RWPE2 (cell line): ENCODE data around the gene WWOX.

Source experiments
- ATAC-seq: fragments of 200-7000 bp; cut with Tn5 transposase; 3 replicates; pipeline ENCODE4 v1.9.1; 2021; ENCODE audit warnings: low read depth
- DNase-seq: peaks from one replicate; pipeline ENCODE4 v3.0.0-alpha.2; 2020; ENCODE audit warnings: low spot score
- H3K27ac ChIP-seq: fragments of 450-650 bp; 2 replicates; pipeline ENCODE4 v1.5.1; 2017; ENCODE audit warnings: mild to moderate bottlenecking; ENCODE audit not compliant: poor library complexity, severe bottlenecking
- H3K27me3 ChIP-seq: fragments of 250-450 bp; sonication (Bioruptor Pico); 2 replicates; pipeline ENCODE4 v1.5.1; 2021; ENCODE audit warnings: mild to moderate bottlenecking, moderate library complexity; ENCODE audit not compliant: insufficient read depth, poor library complexity, severe bottlenecking
- H3K36me3 ChIP-seq: fragments of 250-450 bp; sonication (Bioruptor Pico); 2 replicates; pipeline ENCODE4 v1.5.1; 2020; ENCODE audit warnings: low read depth, mild to moderate bottlenecking, moderate library complexity
- H3K4me1 ChIP-seq: fragments of 250-450 bp; sonication (Bioruptor Pico); 2 replicates; pipeline ENCODE4 v1.5.1; 2021; ENCODE audit warnings: mild to moderate bottlenecking, moderate library complexity; ENCODE audit not compliant: insufficient read depth, poor library complexity, severe bottlenecking
- H3K4me3 ChIP-seq: fragments of 250-450 bp; sonication (Bioruptor Pico); 2 replicates; pipeline ENCODE4 v1.5.1; 2021; ENCODE audit warnings: mild to moderate bottlenecking, moderate library complexity; ENCODE audit not compliant: severe bottlenecking
- H3K9me3 ChIP-seq: fragments of 250-450 bp; sonication (Bioruptor Pico); 2 replicates; pipeline ENCODE4 v1.5.1; 2021; ENCODE audit warnings: mild to moderate bottlenecking, moderate library complexity; ENCODE audit not compliant: severe bottlenecking
- TF ChIP-seq, protein P1 (sequence below): fragments of 450-650 bp; IDR thresholded peaks from one replicate; pipeline ENCODE4 v1.5.1; 2017; ENCODE audit warnings: mild to moderate bottlenecking, moderate library complexity; ENCODE audit not compliant: poor library complexity, severe bottlenecking

Gene WWOX

GRCh38 chr16:78985716-78986605, 886.5 kb downstream of the WWOX start:
- Histone ChIP-seq H3K27me3 (no peaks in the 10 kb centered on the region), H3K4me3 (no peak overlapping the region), H3K36me3 (no peaks in the 10 kb centered on the region), H3K4me1 (peaks cover 27% of the 10 kb centered on the region), H3K9me3 (no peaks in the 10 kb centered on the region), H3K27ac (no peak overlapping the region)
- ATAC-seq (0 out of 3 replicates have a peak, but pooled peaks have one; percentile 48), DNase-seq (no peak)
- TF ChIP-seq, protein P1, sequence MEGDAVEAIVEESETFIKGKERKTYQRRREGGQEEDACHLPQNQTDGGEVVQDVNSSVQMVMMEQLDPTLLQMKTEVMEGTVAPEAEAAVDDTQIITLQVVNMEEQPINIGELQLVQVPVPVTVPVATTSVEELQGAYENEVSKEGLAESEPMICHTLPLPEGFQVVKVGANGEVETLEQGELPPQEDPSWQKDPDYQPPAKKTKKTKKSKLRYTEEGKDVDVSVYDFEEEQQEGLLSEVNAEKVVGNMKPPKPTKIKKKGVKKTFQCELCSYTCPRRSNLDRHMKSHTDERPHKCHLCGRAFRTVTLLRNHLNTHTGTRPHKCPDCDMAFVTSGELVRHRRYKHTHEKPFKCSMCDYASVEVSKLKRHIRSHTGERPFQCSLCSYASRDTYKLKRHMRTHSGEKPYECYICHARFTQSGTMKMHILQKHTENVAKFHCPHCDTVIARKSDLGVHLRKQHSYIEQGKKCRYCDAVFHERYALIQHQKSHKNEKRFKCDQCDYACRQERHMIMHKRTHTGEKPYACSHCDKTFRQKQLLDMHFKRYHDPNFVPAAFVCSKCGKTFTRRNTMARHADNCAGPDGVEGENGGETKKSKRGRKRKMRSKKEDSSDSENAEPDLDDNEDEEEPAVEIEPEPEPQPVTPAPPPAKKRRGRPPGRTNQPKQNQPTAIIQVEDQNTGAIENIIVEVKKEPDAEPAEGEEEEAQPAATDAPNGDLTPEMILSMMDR, result no peak

DNA sequence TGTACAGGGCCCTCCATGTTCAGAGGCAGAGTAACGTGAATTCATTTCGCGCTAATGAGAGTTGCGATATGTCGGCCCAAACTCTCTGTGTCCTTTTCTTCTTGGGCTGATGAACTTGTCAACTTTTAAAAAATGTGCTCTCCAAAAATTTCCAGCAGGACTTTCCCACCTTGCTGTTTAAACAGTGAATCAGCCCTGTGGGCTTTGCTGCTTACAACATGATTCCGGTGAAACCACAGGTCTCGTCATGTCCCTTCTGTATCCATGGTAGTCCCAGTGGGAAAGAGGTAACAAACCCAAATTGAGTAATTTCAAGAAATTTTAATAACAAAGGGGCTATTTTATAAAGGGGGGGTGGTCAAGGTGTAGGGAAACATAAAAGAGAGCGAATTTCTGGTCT, 888.2 kb downstream of the WWOX start:
- Histone ChIP-seq H3K4me1 (peaks cover 27% of the 10 kb centered on the region), H3K4me3 (no peak overlapping the region), H3K36me3 (no peaks in the 10 kb centered on the region), H3K27me3 (no peaks in the 10 kb centered on the region), H3K9me3 (no peaks in the 10 kb centered on the region), H3K27ac (peak overlapping the region; percentile 40)
- peak; percentile 86 for ATAC-seq
- no peak for DNase-seq
- TF ChIP-seq, protein P1, result no peak

- Histone ChIP-seq H3K27me3 (no peaks in the 10 kb centered on the region), H3K4me1 (peaks cover 27% of the 10 kb centered on the region), H3K36me3 (no peaks in the 10 kb centered on the region), H3K4me3 (no peak overlapping the region), H3K9me3 (no peaks in the 10 kb centered on the region), H3K27ac (no peak overlapping the region)
- DNase-seq (no peak), ATAC-seq (no peak)
- TF ChIP-seq, protein P1, result no peak
Observed at GRCh38 chr16:78988361-78988969, 889.0 kb downstream of the WWOX start.

DNA sequence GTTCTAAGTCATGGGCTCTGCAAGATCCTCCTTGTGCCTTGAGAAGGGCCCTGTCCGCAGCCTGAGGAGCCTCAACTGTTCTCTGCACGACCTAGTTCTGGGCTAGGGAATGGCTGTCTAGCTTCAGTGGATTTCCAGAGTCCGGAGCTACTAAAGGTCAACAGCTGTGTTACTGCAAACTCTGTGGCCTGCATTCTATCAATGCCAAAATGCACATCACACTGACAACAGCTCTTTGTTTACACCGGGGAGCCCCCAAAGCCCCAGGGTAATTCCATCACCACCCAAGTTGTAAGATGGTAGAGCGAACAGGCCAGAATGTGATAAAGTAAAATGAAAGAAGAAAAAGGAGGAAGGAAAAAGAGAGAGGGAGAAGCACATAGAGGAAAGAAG, 890.9 kb downstream of the WWOX start:
- TF ChIP-seq, protein P1, result no peak
- no peaks in the 10 kb centered on the region for H3K27me3 ChIP-seq
- DNase-seq (no peak), ATAC-seq (no peak)
- H3K4me1 ChIP-seq, result peaks cover 24% of the 10 kb centered on the region
- no peaks in the 10 kb centered on the region for H3K36me3 ChIP-seq
- no peak overlapping the region for H3K4me3 ChIP-seq
- no peaks in the 10 kb centered on the region for H3K9me3 ChIP-seq
- no peak overlapping the region for H3K27ac ChIP-seq
